Stimulated activated CD8-positive, alpha-beta memory T cell treated with anti-CD3 and anti-CD28 coated beads, Interleukin-4, amount 100 ng/mL, for 4 hours (primary cell): ENCODE measurements around the gene SHLD2.
"Not testable (repeated sequence)": the region's sequence is repeated elsewhere in the genome, so short reads cannot be mapped to it uniquely, and the experiment has no call there.

Experiments used
- DNase-seq, 2 donors: peaks; one replicate each; pipeline ENCODE4 v3.0.0-alpha.2; 2020; ENCODE audit warnings: low read depth in 2 of 2, low spot score in 1 of 2

The SHLD2 gene

DNA sequence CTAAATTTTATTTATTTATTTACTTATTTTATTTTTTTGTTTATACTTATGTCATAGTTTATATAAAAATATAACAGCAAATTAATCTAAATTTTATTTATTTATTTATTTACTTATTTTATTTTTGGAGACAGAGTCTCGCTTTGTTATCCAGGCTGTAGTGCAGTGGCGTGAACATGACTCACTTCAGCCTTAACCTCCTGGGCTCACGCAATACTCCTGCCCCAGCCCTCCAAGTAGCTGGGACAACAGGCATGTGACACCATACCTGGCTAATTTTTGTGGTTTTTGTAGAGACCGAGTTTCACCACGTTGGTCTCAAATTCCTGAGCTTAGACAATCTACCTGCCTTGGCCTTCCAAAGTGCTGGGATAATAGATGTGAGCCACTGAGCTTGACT is 115.3 kb downstream of the SHLD2 start:
- DNase-seq: not testable (repeated sequence)

DNA sequence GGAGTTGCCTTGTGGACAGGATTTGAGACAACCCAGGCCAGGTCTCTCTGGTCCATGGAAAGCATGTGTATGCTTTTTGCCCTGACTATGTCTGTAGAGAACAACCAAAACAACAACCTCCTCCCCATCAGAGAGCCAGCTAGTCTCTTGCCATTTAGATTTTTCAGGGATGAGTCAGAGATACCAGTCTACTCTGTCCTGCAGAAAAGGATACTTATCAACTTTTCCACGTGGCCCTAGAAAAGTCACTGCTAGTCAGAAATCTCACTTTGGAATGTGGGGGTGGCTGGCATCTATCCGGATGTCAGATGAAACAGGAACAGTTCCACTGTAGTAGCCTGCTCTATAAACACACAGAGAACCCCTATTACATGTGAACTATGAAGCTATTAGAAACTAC is 116.8 kb downstream of the SHLD2 start:
- not testable (repeated sequence) for DNase-seq

DNA sequence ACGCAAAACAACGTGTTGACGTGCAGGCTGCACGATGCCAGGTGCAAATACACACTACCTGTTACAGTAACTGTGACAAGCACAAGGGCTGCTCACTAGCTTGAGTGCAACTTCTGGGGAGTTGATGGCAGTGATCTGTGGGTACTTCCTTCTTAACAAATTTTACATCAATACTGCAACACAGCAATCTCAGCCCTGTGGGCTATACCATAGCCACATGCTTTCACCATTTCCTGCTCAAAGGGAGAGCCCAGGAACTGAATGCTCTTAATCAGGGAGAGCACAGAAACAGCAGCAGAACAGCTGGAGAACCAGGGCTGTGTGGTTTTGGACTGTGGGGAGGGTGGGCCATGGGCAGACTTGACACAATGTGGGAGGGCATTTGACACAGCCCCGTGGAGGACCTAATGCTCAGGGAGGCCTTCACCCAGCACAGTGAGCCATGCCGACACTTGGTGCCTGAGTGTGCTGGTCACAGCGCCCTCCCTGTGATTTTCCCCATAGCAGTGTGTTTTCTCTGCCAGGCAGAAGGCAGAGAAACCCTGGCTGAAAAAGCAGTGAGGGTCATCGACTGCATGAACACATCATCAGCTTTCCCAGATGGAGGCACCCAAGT is 118.3 kb downstream of the SHLD2 start:
- not testable (repeated sequence) for DNase-seq

DNA sequence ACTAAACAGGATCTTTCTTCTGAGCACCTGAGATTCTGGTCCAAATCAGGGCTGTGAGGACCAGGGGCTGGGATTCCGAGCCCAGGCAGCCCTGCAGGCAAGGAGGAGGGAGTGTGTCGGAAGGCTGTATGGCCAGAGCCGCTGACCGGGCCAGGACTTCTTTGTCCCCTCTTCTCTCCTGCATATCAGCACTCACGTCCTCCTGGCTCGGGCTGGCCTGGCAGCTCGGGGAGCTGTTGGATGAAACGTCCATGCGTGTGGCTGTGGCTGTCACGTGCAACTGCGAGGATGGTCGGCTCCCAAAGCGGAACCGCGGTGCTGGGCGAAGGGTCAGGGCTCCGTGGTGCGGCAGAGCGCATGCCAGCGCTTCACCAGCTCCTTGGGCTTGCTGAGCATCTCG is 118.8 kb downstream of the SHLD2 start:
- DNase-seq: not testable (repeated sequence)

DNA sequence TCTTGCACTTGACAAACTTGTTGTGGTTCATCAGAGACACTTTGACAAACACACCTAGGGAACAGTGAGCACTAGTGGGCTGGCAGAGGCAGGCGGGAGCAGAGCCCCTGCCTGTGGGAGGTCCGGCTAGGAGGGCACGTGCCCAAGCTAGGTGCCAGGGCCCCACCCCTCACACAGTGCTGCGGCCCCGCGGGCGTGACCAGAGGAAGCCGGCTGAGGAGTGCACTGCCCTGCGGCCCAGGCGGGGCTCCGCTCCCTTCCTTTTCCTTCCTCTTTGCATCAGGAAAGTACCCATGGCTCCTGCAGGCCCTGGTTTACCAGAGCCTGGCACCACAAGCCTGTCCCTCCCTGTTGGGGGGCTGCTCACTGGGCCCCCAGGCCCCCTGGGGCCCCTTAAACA is 121.1 kb downstream of the SHLD2 start:
- DNase-seq: not testable (repeated sequence)

DNA sequence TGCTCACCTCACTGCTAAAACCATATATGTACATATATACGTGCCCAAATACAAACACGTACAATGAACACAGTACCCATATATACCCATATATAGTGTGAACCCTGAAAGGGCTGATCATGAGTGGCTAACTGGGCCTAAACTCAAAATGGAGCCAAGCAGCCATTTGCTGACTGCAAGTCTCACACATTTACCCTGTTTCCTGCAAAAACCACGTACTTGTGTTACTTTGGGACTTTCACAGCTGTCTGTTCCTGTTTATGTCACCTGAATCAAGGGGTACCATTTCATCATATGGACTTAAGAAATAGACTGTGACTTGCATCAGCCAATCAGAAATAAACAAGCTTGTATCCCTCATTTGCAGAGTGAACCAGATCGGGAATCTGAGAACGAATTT is 124.4 kb downstream of the SHLD2 start:
- not testable (repeated sequence) for DNase-seq

DNA sequence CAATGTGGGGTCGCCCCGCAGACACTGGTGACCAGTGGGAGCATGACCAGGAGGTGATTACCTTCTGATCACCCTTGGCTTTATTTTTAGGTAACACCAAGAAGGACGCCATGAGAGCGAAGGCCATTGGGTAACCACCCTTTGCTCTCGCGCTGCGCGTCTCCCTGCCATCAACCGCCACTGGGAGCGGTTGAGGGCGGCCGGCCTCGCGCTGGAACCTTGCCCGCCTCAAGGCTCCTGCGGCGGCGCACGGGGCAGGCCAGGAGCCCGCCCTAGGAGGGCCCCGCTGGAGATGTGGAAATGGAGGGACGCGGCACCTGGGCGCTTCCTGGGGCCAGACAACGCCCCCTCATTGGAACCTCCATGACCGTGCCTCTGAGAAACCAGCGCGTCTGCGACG is 127.8 kb downstream of the SHLD2 start:
- DNase-seq: not testable (repeated sequence)

DNA sequence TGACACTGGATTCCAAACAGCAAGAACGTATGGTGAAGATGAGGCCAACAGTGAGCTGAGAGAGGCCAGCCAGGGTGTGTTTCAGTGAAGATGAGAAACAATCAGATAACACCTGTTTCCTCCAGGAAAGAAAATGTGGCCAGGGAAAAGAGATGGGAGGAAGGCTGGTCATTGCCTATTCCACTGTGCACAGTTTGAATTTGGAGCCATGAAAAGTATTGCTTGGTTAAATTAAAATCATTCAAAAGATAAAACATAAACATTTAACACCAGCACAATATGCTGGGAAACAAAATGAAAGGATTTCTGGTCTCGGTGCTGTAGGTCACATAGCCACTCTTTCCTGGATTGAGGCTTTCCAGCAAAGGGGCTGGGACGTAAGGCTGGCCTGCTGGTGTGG is 130.1 kb downstream of the SHLD2 start, which contains the start of gene NUTM2A:
NUTM2A (plus strand) TSS at position 301 of the 400 bp plus-strand sequence. CDS start 383 bp downstream, outside the sequence.
- not testable (repeated sequence) for DNase-seq

DNA sequence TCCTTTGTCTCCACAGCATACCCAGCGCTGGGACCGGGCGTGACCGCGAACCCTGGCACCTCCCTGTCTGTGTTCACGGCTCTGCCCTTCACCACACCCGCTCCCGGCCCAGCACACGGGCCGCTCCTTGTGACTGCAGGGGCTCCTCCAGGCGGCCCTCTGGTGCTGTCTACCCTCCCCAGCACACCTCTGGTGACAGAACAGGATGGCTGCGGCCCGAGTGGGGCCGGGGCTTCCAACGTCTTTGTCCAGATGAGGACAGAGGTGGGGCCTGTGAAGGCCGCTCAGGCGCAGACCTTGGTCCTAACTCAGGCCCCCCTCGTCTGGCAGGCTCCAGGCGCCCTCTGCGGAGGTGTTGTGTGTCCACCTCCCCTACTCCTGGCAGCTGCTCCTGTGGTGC is 133.2 kb downstream of the SHLD2 start:
- DNase-seq: not testable (repeated sequence)

DNA sequence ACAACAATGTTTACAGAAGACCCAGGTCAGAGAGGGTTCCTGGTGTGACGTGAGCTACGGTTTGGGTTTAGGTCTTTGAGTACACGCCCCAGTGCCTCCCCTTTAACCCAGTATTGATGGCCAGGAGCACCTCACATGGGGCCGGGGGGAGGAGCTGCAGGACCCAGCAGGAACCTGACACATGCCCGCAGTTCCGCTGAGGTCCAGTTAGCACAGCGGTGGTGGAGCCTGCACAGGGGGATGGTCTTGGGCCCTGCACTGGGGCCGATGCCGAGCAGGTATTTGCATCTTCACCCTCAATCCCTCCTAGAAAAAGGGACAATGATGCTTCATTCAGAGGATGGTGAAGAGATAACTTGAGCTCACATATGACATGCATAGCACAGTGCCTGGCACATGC is 134.2 kb downstream of the SHLD2 start:
- DNase-seq: not testable (repeated sequence)

DNA sequence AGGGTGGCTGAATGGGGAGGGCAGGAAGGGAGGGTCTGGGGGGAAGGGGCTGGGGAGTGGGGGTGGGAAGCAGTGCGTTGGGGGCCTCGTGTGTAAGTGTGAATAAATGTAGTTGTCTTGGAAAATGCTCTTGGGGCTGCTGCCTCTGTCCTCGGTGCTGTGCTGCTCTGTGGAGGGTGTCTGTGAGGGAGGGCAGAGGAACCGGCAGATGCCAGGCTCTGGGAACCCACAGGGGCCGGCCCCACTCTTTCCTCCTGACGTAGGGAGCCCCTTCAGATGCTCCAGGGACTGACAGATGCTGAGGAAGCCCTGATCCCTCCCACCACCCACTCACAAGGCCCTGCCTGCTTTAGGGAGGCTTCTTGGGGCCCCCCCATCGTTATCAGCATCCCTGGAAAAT is 139.8 kb downstream of the SHLD2 start:
- DNase-seq: not testable (repeated sequence)

DNA sequence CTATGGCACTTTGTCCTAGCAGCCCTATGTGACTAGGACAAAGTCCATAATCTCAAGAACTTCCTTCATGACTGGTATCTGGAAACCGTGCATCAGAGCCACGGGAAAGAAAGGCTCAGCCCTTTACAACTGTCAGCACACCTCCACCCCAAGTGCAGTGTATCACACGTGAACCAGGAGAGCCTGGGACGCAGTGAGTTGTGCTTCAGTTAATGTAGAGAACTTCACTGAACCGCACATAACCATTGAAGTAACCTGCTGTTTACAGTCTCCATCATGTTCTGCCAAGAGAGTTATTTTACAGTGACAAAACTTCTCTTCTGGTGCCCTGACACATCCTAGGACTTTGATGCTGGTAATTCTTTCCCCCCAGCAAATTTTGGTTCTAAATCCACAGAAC is 142.2 kb downstream of the SHLD2 start:
- DNase-seq: not testable (repeated sequence)

DNA sequence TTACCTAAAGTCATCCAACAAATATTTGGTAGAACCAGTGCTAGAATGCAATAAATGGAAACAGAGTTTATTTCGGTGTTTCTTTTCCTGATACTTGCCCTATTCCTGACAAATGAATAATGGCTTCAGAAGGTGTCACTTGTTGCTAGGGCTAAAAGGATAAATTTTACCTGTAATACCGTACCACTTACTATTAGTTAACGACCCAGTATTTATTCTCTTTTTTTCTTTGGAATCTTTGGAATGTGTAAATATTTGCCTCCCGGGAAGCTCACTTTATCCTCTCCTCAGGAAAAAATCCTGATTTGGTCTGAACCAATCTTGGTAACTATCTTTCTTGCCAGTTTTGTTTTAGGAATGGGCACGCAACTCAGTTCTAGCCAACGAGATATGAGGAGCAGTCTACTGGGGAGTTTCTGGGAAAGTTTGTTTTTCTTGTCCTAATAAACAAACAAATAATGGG is 144.4 kb downstream of the SHLD2 start:
- DNase-seq: not testable (repeated sequence)
